ENCODE data around the gene SMNDC1. TPM values are rescaled to one million over a fixed set of nuclear protein-coding genes. Genes with fewer than 3 reads are reported as not detected.
A peak's percentile ranks its signal among the peaks of the same experiment; 100 is the strongest.

The SMNDC1 gene
- total and polyA plus RNA-seq, 5 donors from 2014 or later, result 17.5 to 52.1 (median 18.1) TPM

DNA sequence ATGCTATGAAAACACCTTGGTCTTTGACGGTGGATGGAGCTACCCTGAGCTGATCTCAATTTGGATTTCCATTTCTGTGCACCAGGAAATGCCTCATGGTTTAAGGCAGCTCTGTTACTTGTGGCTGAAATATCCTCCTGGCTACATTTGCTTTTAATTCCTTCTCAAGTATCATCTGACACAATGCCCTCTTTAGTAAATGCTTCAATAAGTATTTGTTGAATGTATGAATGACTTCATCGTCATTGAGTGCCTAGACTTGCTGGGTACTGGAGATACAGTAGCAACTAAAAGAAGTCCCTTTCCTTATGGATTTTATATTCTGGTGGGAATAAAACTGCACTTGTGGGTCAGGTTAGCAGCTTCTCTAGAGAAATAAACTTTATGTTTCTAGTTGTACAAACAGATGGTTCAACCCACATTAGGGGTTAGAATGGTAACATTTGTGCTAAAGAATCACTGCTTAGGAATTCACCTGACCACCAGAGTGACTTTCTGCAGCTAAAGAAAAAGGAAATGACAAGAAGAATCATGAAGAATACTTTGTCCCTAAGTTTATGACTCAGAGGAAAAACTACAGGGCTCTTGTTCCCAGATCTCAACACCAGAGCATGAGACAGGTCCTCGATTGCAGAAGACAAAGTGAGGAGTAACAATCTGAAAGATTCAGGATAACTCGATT is 21.8 kb upstream of the SMNDC1 start:
- H3K27me3 Mint-ChIP-seq, result peaks cover 5% of the 10 kb centered on the region
- H3K4me1 Mint-ChIP-seq, result no peaks in the 10 kb centered on the region
- no peak for ATAC-seq (ENCODE audit: low read depth in 2 of 2)
- Histone ChIP-seq H3K4me3 (ENCODE audit: low read depth, low read length) (no peak overlapping the region), H3K27me3 (ENCODE audit: control insufficient read depth, insufficient read depth, low read length) (peaks cover 3% of the 10 kb centered on the region), H3K36me3 (ENCODE audit: control insufficient read depth, insufficient read depth, low read length) (no peaks in the 10 kb centered on the region), H3K9me3 (ENCODE audit: control insufficient read depth in 2 of 2, low read length in 2 of 2) (peaks cover 5 to 11% of the 10 kb centered on the region in 2 experiments), H3K4me1 (ENCODE audit: control insufficient read depth, insufficient read depth, low read length, poor library complexity, severe bottlenecking) (no peaks in the 10 kb centered on the region), H3K27ac (ENCODE audit: insufficient read depth, low read length, poor library complexity, severe bottlenecking) (no peak overlapping the region)
- H3K36me3 Mint-ChIP-seq, result no peaks in the 10 kb centered on the region
- H3K27ac Mint-ChIP-seq, result no peak overlapping the region
- no peak for DNase-seq
- peaks cover 0 to 16% (median 7%) of the 10 kb centered on the region in 7 donors for H3K9me3 Mint-ChIP-seq
- no peak overlapping the region for H3K4me3 Mint-ChIP-seq

DNA sequence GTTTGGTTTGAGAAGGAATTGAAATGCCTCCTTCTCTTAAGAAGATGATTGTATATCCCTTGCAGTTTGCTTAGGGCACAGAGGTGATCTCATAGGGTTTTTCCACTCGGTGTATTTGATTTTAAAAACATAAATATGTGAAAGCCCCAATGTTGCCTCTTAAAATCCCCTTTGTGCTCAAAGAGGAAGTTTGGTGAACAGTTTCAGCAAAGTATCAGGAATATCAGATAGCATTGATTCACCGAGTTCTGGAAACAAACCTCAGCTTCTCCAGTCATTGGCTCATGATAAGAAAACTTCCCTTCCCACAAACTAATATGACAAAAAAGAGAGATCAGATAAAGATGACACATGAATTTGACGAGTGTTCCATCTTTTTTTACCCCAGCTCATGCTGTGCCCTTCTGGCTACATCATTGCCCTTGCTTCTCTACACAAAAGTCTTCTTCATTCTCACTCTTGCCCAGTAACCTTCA is 20.1 kb upstream of the SMNDC1 start:
- H3K27ac Mint-ChIP-seq, result peak overlapping the region in 1 of 3 donors; percentile 23
- peaks cover 0 to 14% (median 2%) of the 10 kb centered on the region in 7 donors for H3K9me3 Mint-ChIP-seq

DNA sequence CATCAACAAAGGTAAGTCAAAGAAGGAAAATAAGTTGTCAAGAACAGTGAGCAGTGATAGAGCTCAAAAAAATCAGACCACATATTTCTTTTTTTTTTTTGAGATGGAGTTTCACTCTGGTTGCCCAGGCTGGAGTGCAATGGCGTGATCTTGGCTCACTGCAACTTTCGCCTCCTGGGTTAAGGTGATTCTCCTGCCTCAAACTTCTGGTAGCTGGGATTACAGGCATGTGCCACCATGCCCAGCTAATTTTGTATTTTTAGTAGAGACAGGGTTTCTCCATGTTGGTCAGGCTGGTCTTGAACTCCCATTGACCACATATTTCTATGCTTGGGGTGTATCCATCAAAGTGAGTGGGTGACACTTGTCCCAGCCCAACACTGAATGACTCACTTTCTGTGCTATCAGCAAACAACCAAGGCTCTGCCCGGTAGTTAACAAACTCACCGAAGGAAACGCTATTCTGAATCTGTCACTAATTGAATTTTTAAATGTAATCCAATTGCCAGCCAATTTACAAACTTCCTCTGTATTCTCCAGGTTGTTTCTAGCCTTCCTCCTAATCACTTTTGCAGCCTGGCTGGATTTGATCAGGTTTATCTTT is 19.6 kb upstream of the SMNDC1 start:
- Mint-ChIP-seq H3K4me3 (no peak overlapping the region), H3K27me3 (peaks cover 16% of the 10 kb centered on the region), H3K36me3 (no peaks in the 10 kb centered on the region), H3K4me1 (no peaks in the 10 kb centered on the region), H3K9me3 (peaks cover 0 to 14% (median 2%) of the 10 kb centered on the region in 7 donors), H3K27ac (no peak overlapping the region)
- DNase-seq (no peak), ATAC-seq (ENCODE audit: low read depth in 2 of 2) (no peak)
- no peak overlapping the region for H3K27ac ChIP-seq (ENCODE audit: insufficient read depth, low read length, poor library complexity, severe bottlenecking)
- peaks cover 0 to 3% of the 10 kb centered on the region in 2 experiments for H3K9me3 ChIP-seq (ENCODE audit: control insufficient read depth in 2 of 2, low read length in 2 of 2)
- no peaks in the 10 kb centered on the region for H3K36me3 ChIP-seq (ENCODE audit: control insufficient read depth, insufficient read depth, low read length)
- no peak overlapping the region for H3K4me3 ChIP-seq (ENCODE audit: low read depth, low read length)
- no peaks in the 10 kb centered on the region for H3K4me1 ChIP-seq (ENCODE audit: control insufficient read depth, insufficient read depth, low read length, poor library complexity, severe bottlenecking)
- H3K27me3 ChIP-seq (ENCODE audit: control insufficient read depth, insufficient read depth, low read length), result peaks cover 3% of the 10 kb centered on the region

More for the DNA sequence above, 20.1 kb upstream of the SMNDC1 start:
- H3K4me3 ChIP-seq (ENCODE audit: low read depth, low read length), result no peak overlapping the region
- H3K9me3 ChIP-seq (ENCODE audit: control insufficient read depth in 2 of 2, low read length in 2 of 2), result peaks cover 0 to 3% of the 10 kb centered on the region in 2 experiments
- no peak overlapping the region for H3K27ac ChIP-seq (ENCODE audit: insufficient read depth, low read length, poor library complexity, severe bottlenecking)
- ATAC-seq (ENCODE audit: low read depth in 2 of 2) (no peak), DNase-seq (no peak)
- H3K27me3 ChIP-seq (ENCODE audit: control insufficient read depth, insufficient read depth, low read length), result peaks cover 3% of the 10 kb centered on the region
- peaks cover 11% of the 10 kb centered on the region for H3K27me3 Mint-ChIP-seq
- H3K36me3 Mint-ChIP-seq, result no peaks in the 10 kb centered on the region
- no peak overlapping the region for H3K4me3 Mint-ChIP-seq
- no peaks in the 10 kb centered on the region for H3K36me3 ChIP-seq (ENCODE audit: control insufficient read depth, insufficient read depth, low read length)
- H3K4me1 Mint-ChIP-seq, result no peaks in the 10 kb centered on the region
- H3K4me1 ChIP-seq (ENCODE audit: control insufficient read depth, insufficient read depth, low read length, poor library complexity, severe bottlenecking), result no peaks in the 10 kb centered on the region

DNA sequence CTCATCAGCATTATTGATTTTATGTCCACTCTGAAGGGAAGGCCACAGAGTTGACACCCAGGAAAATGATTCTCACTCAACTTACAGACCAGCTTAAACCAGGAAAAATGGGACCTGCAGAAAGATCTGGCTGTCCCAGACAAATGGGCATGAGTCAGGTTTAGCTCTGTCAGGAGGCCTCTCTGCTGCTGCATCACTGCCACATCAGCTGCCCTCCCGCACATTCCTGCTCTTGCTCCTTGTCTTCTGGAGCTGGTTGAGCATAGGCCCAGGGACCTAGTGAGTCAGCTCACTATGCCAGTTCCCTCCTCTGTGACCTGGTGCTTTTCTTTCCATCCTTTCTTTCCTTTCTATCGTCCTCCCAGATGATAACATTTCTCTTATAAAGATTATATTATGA is 18.8 kb upstream of the SMNDC1 start:
- ATAC-seq (ENCODE audit: low read depth in 2 of 2), result no peak
- Mint-ChIP-seq H3K27me3 (peaks cover 16% of the 10 kb centered on the region), H3K27ac (no peak overlapping the region), H3K4me1 (no peaks in the 10 kb centered on the region), H3K4me3 (no peak overlapping the region), H3K9me3 (peaks cover 0 to 14% (median 2%) of the 10 kb centered on the region in 7 donors), H3K36me3 (no peaks in the 10 kb centered on the region)
- Histone ChIP-seq H3K9me3 (ENCODE audit: control insufficient read depth in 2 of 2, low read length in 2 of 2) (peaks cover 0 to 3% of the 10 kb centered on the region in 2 experiments), H3K36me3 (ENCODE audit: control insufficient read depth, insufficient read depth, low read length) (no peaks in the 10 kb centered on the region), H3K4me1 (ENCODE audit: control insufficient read depth, insufficient read depth, low read length, poor library complexity, severe bottlenecking) (no peaks in the 10 kb centered on the region), H3K27ac (ENCODE audit: insufficient read depth, low read length, poor library complexity, severe bottlenecking) (no peak overlapping the region), H3K4me3 (ENCODE audit: low read depth, low read length) (no peak overlapping the region), H3K27me3 (ENCODE audit: control insufficient read depth, insufficient read depth, low read length) (peaks cover 3% of the 10 kb centered on the region)
- no peak for DNase-seq

DNA sequence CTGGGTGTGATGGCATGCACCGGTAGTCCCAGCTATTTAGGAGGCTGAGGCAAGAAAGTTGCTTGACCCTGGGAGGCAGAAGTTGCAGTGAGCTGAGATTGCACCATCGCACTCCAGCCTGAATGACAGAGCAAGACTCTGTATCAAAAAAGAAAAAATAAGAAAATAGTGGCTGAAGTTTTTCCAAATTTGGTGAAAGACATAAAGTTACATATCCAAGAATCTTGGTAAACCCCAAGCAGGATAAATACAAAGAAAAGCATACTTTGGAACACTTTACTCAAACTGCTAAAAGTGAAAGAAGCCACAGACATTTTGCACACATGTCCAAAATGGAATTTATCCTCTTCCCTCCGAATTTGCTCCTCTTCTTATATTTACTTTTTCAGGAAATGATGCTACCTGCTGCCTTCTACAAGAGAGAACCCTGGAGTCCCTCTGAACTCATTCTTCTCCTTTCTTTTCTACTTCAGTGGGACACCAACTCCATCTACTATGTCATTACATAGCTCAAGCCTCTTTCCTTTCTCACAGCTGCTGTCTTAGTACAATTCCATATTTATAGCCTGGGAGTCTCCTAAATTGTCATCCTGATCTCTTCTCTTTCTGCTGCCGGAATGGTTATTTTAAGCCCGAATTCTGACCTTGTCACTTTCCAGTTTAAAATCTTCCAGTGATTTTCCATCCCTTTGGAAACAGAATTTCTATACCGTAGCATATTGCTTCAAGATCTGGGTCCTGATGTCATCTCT is 17.3 kb upstream of the SMNDC1 start:
- Mint-ChIP-seq H3K4me3 (no peak overlapping the region), H3K4me1 (no peaks in the 10 kb centered on the region), H3K9me3 (peaks cover 0 to 14% (median 2%) of the 10 kb centered on the region in 7 donors), H3K27me3 (peaks cover 21% of the 10 kb centered on the region), H3K36me3 (no peaks in the 10 kb centered on the region), H3K27ac (no peak overlapping the region)
- H3K27ac ChIP-seq (ENCODE audit: insufficient read depth, low read length, poor library complexity, severe bottlenecking), result no peak overlapping the region
- DNase-seq (no peak), ATAC-seq (ENCODE audit: low read depth in 2 of 2) (no peak)
- no peak overlapping the region for H3K4me3 ChIP-seq (ENCODE audit: low read depth, low read length)
- no peaks in the 10 kb centered on the region for H3K4me1 ChIP-seq (ENCODE audit: control insufficient read depth, insufficient read depth, low read length, poor library complexity, severe bottlenecking)
- H3K27me3 ChIP-seq (ENCODE audit: control insufficient read depth, insufficient read depth, low read length), result no peaks in the 10 kb centered on the region
- H3K9me3 ChIP-seq (ENCODE audit: control insufficient read depth in 2 of 2, low read length in 2 of 2), result peaks cover 0 to 3% of the 10 kb centered on the region in 2 experiments
- H3K36me3 ChIP-seq (ENCODE audit: control insufficient read depth, insufficient read depth, low read length), result no peaks in the 10 kb centered on the region

- Histone ChIP-seq H3K4me3 (ENCODE audit: low read depth, low read length) (no peak overlapping the region), H3K27me3 (ENCODE audit: control insufficient read depth, insufficient read depth, low read length) (peaks cover 5% of the 10 kb centered on the region), H3K4me1 (ENCODE audit: control insufficient read depth, insufficient read depth, low read length, poor library complexity, severe bottlenecking) (no peaks in the 10 kb centered on the region), H3K9me3 (ENCODE audit: control insufficient read depth in 2 of 2, low read length in 2 of 2) (peaks cover 0 to 3% of the 10 kb centered on the region in 2 experiments), H3K27ac (ENCODE audit: insufficient read depth, low read length, poor library complexity, severe bottlenecking) (no peak overlapping the region), H3K36me3 (ENCODE audit: control insufficient read depth, insufficient read depth, low read length) (no peaks in the 10 kb centered on the region)
- Mint-ChIP-seq H3K36me3 (no peaks in the 10 kb centered on the region), H3K27me3 (peaks cover 34% of the 10 kb centered on the region), H3K4me1 (no peaks in the 10 kb centered on the region), H3K4me3 (no peak overlapping the region), H3K27ac (no peak overlapping the region), H3K9me3 (peaks cover 0 to 14% (median 2%) of the 10 kb centered on the region in 7 donors)
- no peak for DNase-seq
- no peak for ATAC-seq (ENCODE audit: low read depth in 2 of 2)
Measured at GRCh38 chr10:110317866-110318850, 13.4 kb upstream of the SMNDC1 start.

DNA sequence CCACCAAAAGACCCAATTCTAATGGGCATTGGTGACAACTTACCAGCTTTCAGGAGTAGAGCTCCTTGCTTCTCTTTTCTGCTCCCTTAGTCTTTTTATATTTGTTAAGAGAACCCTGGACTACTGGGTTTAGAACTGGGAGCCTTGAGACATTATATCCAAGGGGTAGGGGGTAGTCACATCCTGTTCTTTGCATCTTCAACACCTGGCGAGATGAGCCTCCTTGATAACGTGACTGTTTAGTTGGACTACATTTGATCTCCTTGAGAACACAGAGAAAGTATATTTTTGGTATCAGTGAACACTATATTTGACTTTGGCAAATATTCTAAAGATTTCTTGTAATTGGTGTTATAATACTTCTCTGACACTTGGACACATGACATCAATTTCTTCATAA is 9.0 kb upstream of the SMNDC1 start:
- ATAC-seq (ENCODE audit: low read depth in 2 of 2), result no peak
- Mint-ChIP-seq H3K4me3 (no peak overlapping the region), H3K27me3 (peaks cover 46% of the 10 kb centered on the region), H3K36me3 (no peaks in the 10 kb centered on the region), H3K9me3 (no peaks in the 10 kb centered on the region), H3K27ac (peak overlapping the region in 1 of 3 donors; percentile 89), H3K4me1 (peaks cover 3 to 6% (median 4%) of the 10 kb centered on the region in 4 donors)
- H3K4me3 ChIP-seq (ENCODE audit: low read depth, low read length), result no peak overlapping the region
- DNase-seq, result no peak
- no peak overlapping the region for H3K27ac ChIP-seq (ENCODE audit: insufficient read depth, low read length, poor library complexity, severe bottlenecking)
- peaks cover 8% of the 10 kb centered on the region for H3K27me3 ChIP-seq (ENCODE audit: control insufficient read depth, insufficient read depth, low read length)
- no peaks in the 10 kb centered on the region for H3K4me1 ChIP-seq (ENCODE audit: control insufficient read depth, insufficient read depth, low read length, poor library complexity, severe bottlenecking)
- no peaks in the 10 kb centered on the region for H3K36me3 ChIP-seq (ENCODE audit: control insufficient read depth, insufficient read depth, low read length)
- H3K9me3 ChIP-seq (ENCODE audit: control insufficient read depth in 2 of 2, low read length in 2 of 2), result no peaks in the 10 kb centered on the region
